Gastrocnemius medialis (tissue), 4 donors: ENCODE data around the gene CFAP97D1.

Source experiments
- POLR2A ChIP-seq, 2 donors: fragments of 450-650 bp; IDR thresholded peaks; one replicate each; pipeline ENCODE4 v1.6.1; 2017; ENCODE audit warnings: antibody characterized with exemption in 2 of 2, mild to moderate bottlenecking in 2 of 2, moderate library complexity in 2 of 2
- TF ChIP-seq, protein P1 (sequence below), 5 experiments: fragments of 450-650 bp in 3 of 5; fragments of 200-600 bp in 2 of 5; sonication (generic) in 2 of 5; IDR thresholded peaks in 4 of 5; conservative IDR thresholded peaks in 1 of 5; 1 replicate in 4 of 5; 2 replicates in 1 of 5; pipeline ENCODE4 v1.5.1; 2016 to 2019; ENCODE audit warnings: antibody characterized with exemption in 5 of 5, mild to moderate bottlenecking in 3 of 5, moderate library complexity in 3 of 5

DNA sequence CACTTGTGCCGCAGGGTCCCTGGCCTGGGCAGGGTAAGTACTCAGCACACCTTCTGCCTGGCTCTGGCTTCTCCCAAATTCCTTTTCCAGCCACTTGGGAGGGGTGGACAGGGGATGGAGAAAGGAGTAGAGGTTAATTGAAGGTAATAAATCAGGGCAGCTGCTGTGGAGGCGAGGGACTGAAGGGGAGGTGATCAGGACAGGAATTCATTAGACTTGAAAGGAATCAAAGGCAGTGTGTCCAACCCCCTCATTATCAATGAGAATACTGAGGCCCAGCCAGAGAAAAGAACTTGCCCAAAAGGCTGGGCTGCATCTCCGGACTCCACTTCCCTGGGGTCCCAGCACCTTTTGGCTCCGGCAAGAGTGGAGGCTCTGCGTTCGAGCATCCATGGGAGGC, 24.0 kb upstream of the CFAP97D1 start:
- TF ChIP-seq, protein P1, sequence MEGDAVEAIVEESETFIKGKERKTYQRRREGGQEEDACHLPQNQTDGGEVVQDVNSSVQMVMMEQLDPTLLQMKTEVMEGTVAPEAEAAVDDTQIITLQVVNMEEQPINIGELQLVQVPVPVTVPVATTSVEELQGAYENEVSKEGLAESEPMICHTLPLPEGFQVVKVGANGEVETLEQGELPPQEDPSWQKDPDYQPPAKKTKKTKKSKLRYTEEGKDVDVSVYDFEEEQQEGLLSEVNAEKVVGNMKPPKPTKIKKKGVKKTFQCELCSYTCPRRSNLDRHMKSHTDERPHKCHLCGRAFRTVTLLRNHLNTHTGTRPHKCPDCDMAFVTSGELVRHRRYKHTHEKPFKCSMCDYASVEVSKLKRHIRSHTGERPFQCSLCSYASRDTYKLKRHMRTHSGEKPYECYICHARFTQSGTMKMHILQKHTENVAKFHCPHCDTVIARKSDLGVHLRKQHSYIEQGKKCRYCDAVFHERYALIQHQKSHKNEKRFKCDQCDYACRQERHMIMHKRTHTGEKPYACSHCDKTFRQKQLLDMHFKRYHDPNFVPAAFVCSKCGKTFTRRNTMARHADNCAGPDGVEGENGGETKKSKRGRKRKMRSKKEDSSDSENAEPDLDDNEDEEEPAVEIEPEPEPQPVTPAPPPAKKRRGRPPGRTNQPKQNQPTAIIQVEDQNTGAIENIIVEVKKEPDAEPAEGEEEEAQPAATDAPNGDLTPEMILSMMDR (IDR thresholded peaks at IDR 0.05 in 4 of 5, conservative IDR thresholded peaks at IDR 0.05 in 1 of 5) = no peak
- TF ChIP-seq POLR2A (IDR thresholded peaks at IDR 0.05) = no peak
